Osteoblast (primary cell): ENCODE results near the gene PPP1R9B. TPM values are rescaled to one million over a fixed set of nuclear protein-coding genes. Genes with fewer than 3 reads are reported as not detected.

Source experiments
- DNase-seq: peaks from one replicate; pipeline ENCODE4 v3.0.0; 2011; ENCODE audit warnings: low spot score, mixed read lengths; ENCODE audit not compliant: insufficient read length; ENCODE audit errors: missing footprints
- H2AFZ ChIP-seq: 2 replicates; pipeline ENCODE4 v1.6.0; 2011; ENCODE audit warnings: mild to moderate bottlenecking, low read length
- H3K27ac ChIP-seq: 2 replicates; pipeline ENCODE4 v1.5.1; 2011; ENCODE audit warnings: mild to moderate bottlenecking, low read depth, low read length, moderate library complexity
- H3K27me3 ChIP-seq: 2 replicates; pipeline ENCODE4 v1.6.0; 2012; ENCODE audit warnings: mild to moderate bottlenecking, control low read depth, inconsistent platforms, low read length, moderate library complexity; ENCODE audit not compliant: insufficient read depth
- H3K36me3 ChIP-seq: 2 replicates; pipeline ENCODE4 v1.5.1; 2011; ENCODE audit warnings: mild to moderate bottlenecking, low read length, control low read depth, moderate library complexity; ENCODE audit not compliant: insufficient read depth
- H3K4me1 ChIP-seq: 2 replicates; pipeline ENCODE4 v1.5.1; 2011; ENCODE audit warnings: mild to moderate bottlenecking, low read length, control low read depth, moderate library complexity; ENCODE audit not compliant: insufficient read depth
- H3K4me2 ChIP-seq: 2 replicates; pipeline ENCODE4 v1.6.0; 2011; ENCODE audit warnings: mild to moderate bottlenecking, low read length; ENCODE audit not compliant: insufficient read depth
- H3K4me3 ChIP-seq: fragments of 200-600 bp; sonication (generic); 3 replicates; pipeline ENCODE4 v1.5.1; 2012; ENCODE audit warnings: mild to moderate bottlenecking, low read length, inconsistent platforms; ENCODE audit not compliant: insufficient read depth
- H3K79me2 ChIP-seq: 2 replicates; pipeline ENCODE4 v1.6.0; 2012; ENCODE audit warnings: mild to moderate bottlenecking, low read length, control low read depth, inconsistent platforms; ENCODE audit not compliant: insufficient read depth
- H3K9me3 ChIP-seq: 2 replicates; pipeline ENCODE4 v1.5.1; 2011; ENCODE audit warnings: low read depth, low read length, control low read depth
- H4K20me1 ChIP-seq: 2 replicates; pipeline ENCODE4 v1.6.0; 2012; ENCODE audit warnings: mild to moderate bottlenecking, low read length, control low read depth; ENCODE audit not compliant: insufficient read depth
- total RNA-seq: library from RNA; depleted of rRNA; stranded (reverse); fragments of >200 nt; gene quantifications from 2 replicates; pipeline ENCODE4 v1.2.3, GENCODE V29; 2012
- TF ChIP-seq, protein P1 (sequence below): IDR thresholded peaks from 2 replicates; pipeline ENCODE4 v1.5.1; 2011; ENCODE audit warnings: mild to moderate bottlenecking, low read depth, low read length, moderate library complexity; ENCODE audit errors: extremely low read depth

The PPP1R9B gene
- total RNA-seq, 1 donor = 48.9 TPM

DNA sequence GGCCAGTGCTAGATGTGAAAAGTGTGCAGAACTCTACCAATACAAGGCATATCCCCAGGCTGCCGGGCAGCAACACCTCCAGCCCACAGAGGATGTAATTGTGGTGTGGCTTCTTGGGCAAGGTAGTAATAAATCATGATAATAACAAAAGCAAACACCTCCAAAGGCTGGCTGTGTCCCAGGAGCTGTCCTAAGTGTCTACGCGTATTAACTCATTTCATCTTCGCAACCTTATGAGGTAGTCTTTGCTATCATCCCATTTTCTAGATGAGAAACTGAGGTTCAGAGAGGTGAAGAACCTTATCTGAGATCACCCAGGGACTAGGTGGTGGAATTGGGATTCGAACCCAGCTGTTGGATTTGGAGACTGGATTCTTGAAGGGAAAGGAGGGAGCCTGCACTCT, 50.0 kb downstream of the PPP1R9B start:
- peaks cover 42% of the 10 kb centered on the region for H3K4me1 ChIP-seq
- H3K27me3 ChIP-seq = no peaks in the 10 kb centered on the region
- peaks cover 20% of the 10 kb centered on the region for H3K36me3 ChIP-seq
- no peaks in the 10 kb centered on the region for H3K9me3 ChIP-seq
- no peak overlapping the region for H3K27ac ChIP-seq
- H3K79me2 ChIP-seq = peaks cover 13% of the 10 kb centered on the region
- DNase-seq = no peak
- TF ChIP-seq, protein P1, sequence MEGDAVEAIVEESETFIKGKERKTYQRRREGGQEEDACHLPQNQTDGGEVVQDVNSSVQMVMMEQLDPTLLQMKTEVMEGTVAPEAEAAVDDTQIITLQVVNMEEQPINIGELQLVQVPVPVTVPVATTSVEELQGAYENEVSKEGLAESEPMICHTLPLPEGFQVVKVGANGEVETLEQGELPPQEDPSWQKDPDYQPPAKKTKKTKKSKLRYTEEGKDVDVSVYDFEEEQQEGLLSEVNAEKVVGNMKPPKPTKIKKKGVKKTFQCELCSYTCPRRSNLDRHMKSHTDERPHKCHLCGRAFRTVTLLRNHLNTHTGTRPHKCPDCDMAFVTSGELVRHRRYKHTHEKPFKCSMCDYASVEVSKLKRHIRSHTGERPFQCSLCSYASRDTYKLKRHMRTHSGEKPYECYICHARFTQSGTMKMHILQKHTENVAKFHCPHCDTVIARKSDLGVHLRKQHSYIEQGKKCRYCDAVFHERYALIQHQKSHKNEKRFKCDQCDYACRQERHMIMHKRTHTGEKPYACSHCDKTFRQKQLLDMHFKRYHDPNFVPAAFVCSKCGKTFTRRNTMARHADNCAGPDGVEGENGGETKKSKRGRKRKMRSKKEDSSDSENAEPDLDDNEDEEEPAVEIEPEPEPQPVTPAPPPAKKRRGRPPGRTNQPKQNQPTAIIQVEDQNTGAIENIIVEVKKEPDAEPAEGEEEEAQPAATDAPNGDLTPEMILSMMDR = no peak
- H3K4me3 ChIP-seq = no peak overlapping the region
- H4K20me1 ChIP-seq = peaks cover 25% of the 10 kb centered on the region
- no peak overlapping the region for H2AFZ ChIP-seq
- no peak overlapping the region for H3K4me2 ChIP-seq

DNA sequence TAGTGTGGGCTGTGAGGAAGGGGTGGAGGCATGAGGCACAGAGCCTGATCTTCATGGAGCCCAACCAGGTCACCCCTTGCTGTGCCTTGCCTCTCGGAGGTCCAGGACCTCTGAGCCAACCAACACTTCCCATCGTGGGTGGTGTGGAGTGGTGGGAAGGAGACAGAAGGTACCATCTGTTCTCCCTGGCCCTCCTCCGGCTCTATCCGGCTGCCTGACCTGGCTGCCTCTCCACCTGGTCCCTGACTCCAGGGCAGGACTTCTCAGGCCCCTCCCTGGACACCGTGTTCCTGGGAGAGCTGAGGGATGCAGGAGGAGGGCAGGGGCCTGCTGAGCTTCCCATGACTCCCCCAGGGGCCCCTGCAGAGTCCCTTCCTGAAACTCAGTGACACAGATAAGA, 51.5 kb downstream of the PPP1R9B start:
- H4K20me1 ChIP-seq = peaks cover 25% of the 10 kb centered on the region
- H3K27ac ChIP-seq = no peak overlapping the region
- peaks cover 52% of the 10 kb centered on the region for H3K4me1 ChIP-seq
- no peak overlapping the region for H2AFZ ChIP-seq
- TF ChIP-seq, protein P1 = no peak
- no peak overlapping the region for H3K4me2 ChIP-seq
- H3K36me3 ChIP-seq = peaks cover 19% of the 10 kb centered on the region
- no peaks in the 10 kb centered on the region for H3K9me3 ChIP-seq
- peak; percentile 36 for DNase-seq
- no peak overlapping the region for H3K4me3 ChIP-seq
- peaks cover 15% of the 10 kb centered on the region for H3K79me2 ChIP-seq
- H3K27me3 ChIP-seq = no peaks in the 10 kb centered on the region

DNA sequence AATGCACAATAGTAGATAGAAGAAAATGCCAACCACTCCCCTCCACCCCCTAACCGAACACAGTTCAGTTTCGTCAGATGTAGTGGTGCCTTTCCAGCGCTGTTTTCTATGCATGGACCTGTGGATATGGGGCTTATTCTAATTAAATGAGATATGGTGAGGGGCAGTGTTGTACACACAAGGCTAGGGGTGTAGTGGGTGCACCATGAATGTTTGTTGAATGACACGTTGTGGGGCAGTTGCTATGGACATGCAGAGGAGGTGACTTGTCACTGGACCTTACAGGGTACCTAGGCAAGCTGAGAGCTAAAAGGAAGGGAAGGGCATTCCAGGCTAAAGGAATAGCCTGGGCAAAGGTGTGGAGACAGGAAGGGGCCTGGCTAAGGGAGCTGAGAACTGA, 51.9 kb downstream of the PPP1R9B start:
- Histone ChIP-seq H3K4me2 (no peak overlapping the region), H3K27me3 (no peaks in the 10 kb centered on the region), H3K27ac (no peak overlapping the region), H4K20me1 (peaks cover 21% of the 10 kb centered on the region), H3K9me3 (no peaks in the 10 kb centered on the region), H3K4me1 (peaks cover 53% of the 10 kb centered on the region), H2AFZ (no peak overlapping the region), H3K36me3 (peaks cover 19% of the 10 kb centered on the region), H3K79me2 (peaks cover 15% of the 10 kb centered on the region), H3K4me3 (no peak overlapping the region)
- TF ChIP-seq, protein P1 = no peak
- peak; percentile 45 for DNase-seq

DNA sequence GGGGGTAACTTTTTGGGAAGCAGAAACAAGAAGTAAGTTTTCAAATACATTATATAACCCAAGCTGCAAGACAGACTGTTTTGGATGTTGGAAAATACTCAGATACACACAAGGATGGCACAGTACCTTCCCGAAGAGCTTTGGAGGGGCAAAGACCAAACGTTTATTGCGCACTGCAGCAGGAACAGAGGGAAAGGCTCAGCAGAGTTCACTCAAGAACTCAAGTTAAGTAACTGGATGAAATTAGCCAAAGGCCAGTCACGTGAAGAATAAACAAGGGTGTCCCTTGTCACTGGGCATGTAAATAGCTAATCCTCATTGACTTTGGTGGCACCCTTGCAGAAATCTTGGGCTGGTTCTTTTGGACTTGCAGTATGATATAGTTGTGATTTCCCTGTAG, 52.6 kb downstream of the PPP1R9B start:
- TF ChIP-seq, protein P1 = no peak
- H3K36me3 ChIP-seq = peaks cover 19% of the 10 kb centered on the region
- H2AFZ ChIP-seq = no peak overlapping the region
- peaks cover 14% of the 10 kb centered on the region for H4K20me1 ChIP-seq
- H3K27me3 ChIP-seq = no peaks in the 10 kb centered on the region
- DNase-seq = no peak
- no peak overlapping the region for H3K4me2 ChIP-seq
- no peaks in the 10 kb centered on the region for H3K9me3 ChIP-seq
- H3K27ac ChIP-seq = no peak overlapping the region
- peaks cover 14% of the 10 kb centered on the region for H3K79me2 ChIP-seq
- H3K4me1 ChIP-seq = peaks cover 53% of the 10 kb centered on the region
- H3K4me3 ChIP-seq = no peak overlapping the region
